Measurements from ENCODE around the gene KLF9.
A peak's percentile ranks its signal among the peaks of the same experiment; 100 is the strongest.

The KLF9 gene

DNA sequence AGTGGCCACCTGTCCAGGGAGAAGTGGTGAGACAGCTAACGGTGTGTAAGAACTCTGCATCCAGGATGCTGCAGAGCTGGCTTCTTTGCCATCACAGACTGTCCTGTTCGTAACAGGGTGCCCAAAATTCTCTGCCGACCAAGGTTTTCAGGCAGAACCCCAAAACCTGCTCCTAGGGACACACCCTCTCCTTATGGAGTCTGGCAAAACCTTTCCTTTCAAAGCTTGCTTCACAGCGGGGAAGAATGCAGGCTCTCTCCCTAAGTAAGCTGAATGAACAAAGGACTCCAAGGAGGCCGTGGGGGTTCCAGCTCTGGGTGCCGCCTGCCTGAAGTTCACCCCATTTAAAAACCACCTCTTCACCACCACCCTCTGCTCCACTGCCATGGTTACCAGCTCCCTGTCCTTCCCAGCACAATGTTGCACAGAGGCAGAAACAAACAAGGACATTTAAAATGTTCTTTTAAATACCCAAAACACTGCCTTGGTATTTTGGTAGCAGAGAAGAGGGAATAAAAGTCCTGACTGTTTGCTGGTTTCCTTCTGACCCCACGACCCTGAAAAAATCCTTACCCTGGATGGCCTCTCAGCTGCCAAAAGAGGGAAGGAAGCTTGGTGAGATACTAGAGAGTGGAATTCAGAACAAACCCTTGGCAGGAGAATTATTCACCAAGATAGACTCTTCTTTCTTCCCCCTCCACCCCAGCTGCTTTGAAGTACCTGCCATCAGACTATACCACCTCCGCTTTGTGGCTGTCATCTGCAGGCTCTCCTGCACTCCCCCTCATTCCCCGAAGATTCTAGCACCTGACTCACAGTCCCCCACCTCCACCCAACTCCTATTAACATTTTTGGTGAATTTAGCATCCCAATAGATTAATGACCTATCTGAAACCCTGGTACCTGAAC, 7.1 kb upstream of the KLF9 start:
- peaks cover 0 to 11% of the 10 kb centered on the region in 2 donors for H3K36me3 ChIP-seq (ENCODE audit: control insufficient read depth in 1 of 2, insufficient read depth in 2 of 2, low read length in 2 of 2)
- peaks cover 10 to 16% of the 10 kb centered on the region in 2 donors for H3K4me1 ChIP-seq (ENCODE audit: control insufficient read depth in 1 of 2, insufficient read depth in 2 of 2, low read length in 2 of 2)
- no peaks in the 10 kb centered on the region for H3K9me3 ChIP-seq (ENCODE audit: control insufficient read depth in 1 of 2, low read length in 2 of 2)
- H3K27ac ChIP-seq (ENCODE audit: low read length): peak overlapping the region; percentile 100
- H3K4me3 ChIP-seq (ENCODE audit: low read depth in 1 of 2, low read length in 2 of 2): peak overlapping the region; percentile 51 to 78
- H3K27me3 ChIP-seq (ENCODE audit: low read depth, low read length): no peaks in the 10 kb centered on the region

DNA sequence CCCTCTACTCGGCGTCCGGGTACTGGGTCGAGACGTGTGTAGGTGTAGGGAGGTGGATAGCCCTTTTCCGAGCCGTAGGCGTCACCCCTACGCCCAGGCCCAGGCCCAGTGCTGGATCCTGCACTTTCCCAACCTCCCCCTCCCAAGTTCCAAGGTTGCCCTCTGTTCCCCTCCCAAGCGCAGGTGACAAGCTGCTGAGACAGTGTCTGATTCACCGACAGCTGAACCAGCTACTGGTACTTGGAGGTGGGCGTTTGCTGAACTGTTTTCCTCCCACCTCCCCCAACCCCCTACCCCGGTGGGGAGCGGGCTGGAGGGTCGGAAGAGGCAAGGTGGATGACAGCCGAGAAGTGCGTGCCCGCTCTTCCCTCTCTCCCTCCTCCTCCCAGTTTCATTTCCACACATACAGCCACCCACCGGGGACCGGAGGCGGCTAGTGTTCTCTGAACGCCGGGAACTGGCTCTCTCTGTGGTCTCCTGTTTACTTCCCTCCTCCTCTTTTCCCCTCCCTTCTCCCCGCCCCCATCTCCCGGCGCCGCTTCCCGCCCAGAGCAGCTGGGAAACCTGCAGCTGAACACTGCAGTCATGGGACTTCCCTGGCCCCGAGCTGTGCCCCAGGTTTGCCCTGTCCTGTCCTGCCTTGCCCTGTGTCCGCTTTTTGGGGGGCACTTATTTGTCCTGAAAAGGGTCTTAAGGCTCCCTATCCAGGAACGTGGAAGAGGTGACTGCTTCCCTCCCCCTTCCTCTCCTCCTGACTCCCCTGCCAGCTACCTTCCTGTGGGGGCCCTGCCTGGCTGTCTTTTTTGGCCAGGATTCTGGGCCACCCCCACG, 6.2 kb upstream of the KLF9 start:
- H3K27ac ChIP-seq (ENCODE audit: low read length): peak overlapping the region; percentile 100
- H3K4me3 ChIP-seq (ENCODE audit: low read depth in 1 of 2, low read length in 2 of 2): peak overlapping the region; percentile 51 to 78
- peaks cover 0 to 11% of the 10 kb centered on the region in 2 donors for H3K36me3 ChIP-seq (ENCODE audit: control insufficient read depth in 1 of 2, insufficient read depth in 2 of 2, low read length in 2 of 2)
- H3K9me3 ChIP-seq (ENCODE audit: control insufficient read depth in 1 of 2, low read length in 2 of 2): no peaks in the 10 kb centered on the region
- peaks cover 16 to 17% of the 10 kb centered on the region in 2 donors for H3K4me1 ChIP-seq (ENCODE audit: control insufficient read depth in 1 of 2, insufficient read depth in 2 of 2, low read length in 2 of 2)
- H3K27me3 ChIP-seq (ENCODE audit: low read depth, low read length): no peaks in the 10 kb centered on the region

DNA sequence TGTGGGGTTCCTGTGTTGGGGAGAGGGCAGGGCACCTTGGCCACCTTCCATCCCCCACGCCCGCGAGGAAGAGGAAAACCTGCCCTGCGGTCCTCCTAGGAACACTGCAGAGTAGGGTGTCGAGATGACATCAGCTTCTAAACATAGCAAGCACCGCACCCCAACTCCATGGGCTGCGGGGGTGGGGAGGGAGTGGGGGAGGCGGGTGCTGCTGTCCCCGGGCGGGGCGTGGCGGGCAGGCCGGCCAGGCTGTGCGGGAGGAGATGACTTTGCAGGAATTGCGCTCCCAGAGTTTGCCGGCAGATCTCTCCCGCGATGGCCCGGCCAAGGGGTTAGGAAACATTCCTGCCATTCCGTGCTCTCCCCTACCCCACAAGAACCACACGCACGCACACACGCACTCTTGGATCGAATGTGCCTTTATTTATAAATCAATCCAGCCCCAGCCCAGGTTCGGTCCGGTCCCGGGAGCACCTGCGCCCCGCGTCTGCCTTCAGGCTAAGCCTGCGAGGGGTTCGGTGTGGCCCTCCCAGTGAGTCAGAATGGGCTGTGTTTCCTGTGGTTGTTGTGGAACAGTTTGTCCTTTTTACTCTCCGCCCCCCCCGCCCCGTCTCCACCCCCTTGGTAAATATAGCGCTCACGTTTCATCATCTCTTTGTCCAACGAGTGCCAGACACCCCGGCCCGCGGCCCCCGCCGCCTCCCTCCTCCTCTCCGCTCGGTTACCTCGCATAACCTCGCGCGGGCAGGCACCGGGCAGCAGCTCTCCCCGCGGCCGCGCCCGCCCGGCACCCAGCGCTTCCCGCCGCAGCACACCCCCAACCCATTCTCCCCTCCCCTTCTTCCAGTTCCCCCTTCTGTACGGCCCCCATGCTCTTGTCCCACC, 5.3 kb upstream of the KLF9 start:
- Histone ChIP-seq H3K9me3 (ENCODE audit: control insufficient read depth in 1 of 2, low read length in 2 of 2) (no peaks in the 10 kb centered on the region), H3K4me1 (ENCODE audit: control insufficient read depth in 1 of 2, insufficient read depth in 2 of 2, low read length in 2 of 2) (peaks cover 16 to 22% of the 10 kb centered on the region in 2 donors), H3K4me3 (ENCODE audit: low read depth in 1 of 2, low read length in 2 of 2) (peak overlapping the region; percentile 51 to 78), H3K27ac (ENCODE audit: low read length) (peak overlapping the region; percentile 100), H3K36me3 (ENCODE audit: control insufficient read depth in 1 of 2, insufficient read depth in 2 of 2, low read length in 2 of 2) (peaks cover 0 to 11% of the 10 kb centered on the region in 2 donors), H3K27me3 (ENCODE audit: low read depth, low read length) (no peaks in the 10 kb centered on the region)

DNA sequence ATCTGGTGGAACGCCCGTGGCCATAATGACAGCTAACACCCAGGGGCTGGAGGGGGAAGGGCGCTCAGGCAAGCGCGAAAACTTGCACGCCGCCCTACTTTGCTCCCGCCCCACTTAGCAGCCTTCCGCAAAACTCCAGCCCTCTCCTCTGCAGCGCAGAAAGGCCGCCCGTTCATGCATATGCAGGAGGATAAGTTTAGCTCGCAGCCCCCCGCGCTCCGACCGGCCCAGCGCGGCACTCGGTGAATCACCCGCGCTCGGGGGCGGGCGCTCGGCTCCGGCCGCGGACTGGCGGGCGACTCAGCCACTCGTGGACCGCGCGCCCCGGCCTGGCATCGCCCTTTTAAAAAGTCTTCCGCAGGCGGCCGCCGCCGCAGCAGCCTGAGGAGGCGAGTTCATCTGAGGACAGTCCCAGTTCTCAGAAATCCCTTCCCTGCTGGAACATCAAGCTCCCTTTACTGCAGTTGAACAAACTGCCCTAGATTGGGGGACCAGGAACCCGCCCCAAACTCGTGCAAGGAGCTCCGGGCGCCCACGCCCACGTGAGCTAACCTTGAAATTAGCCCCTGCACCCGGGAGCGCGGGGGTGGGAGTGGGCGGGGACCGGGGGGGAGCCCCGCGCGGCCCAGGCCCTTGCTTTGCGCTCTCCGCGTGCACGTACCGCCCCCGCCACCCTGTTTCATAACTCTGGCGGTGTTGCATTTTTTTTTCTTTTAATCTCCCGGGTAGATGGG, 4.5 kb upstream of the KLF9 start:
- Histone ChIP-seq H3K27ac (ENCODE audit: low read length) (peak overlapping the region; percentile 100), H3K27me3 (ENCODE audit: low read depth, low read length) (no peaks in the 10 kb centered on the region), H3K36me3 (ENCODE audit: control insufficient read depth in 1 of 2, insufficient read depth in 2 of 2, low read length in 2 of 2) (peaks cover 0 to 12% of the 10 kb centered on the region in 2 donors), H3K4me3 (ENCODE audit: low read depth in 1 of 2, low read length in 2 of 2) (peak overlapping the region; percentile 51 to 80), H3K9me3 (ENCODE audit: control insufficient read depth in 1 of 2, low read length in 2 of 2) (no peaks in the 10 kb centered on the region), H3K4me1 (ENCODE audit: control insufficient read depth in 1 of 2, insufficient read depth in 2 of 2, low read length in 2 of 2) (peaks cover 16 to 23% of the 10 kb centered on the region in 2 donors)

DNA sequence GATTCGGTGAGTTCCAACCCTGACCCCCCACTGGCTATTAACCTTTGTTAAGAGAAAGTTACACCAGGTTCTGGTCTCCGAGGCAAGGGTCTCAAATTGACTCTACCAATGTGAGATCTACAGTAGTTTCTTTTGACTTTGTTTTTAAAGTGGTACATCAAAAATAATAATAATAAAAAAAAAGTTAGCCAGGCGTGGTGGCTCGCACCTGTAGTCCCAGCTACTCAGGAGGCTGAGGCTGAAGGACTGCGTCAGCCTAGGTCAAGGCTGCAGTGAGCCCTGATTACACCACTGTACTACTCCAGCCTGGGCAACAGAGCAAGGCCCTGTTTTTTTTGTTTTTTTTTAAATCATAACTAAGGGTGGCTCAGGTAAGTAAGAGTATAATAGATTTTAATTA, 1.0 kb upstream of the KLF9 start:
- Histone ChIP-seq H3K27ac (ENCODE audit: low read length) (peak overlapping the region; percentile 97), H3K36me3 (ENCODE audit: control insufficient read depth in 1 of 2, insufficient read depth in 2 of 2, low read length in 2 of 2) (peaks cover 0 to 43% of the 10 kb centered on the region in 2 donors), H3K4me1 (ENCODE audit: control insufficient read depth in 1 of 2, insufficient read depth in 2 of 2, low read length in 2 of 2) (peaks cover 9 to 18% of the 10 kb centered on the region in 2 donors), H3K27me3 (ENCODE audit: low read depth, low read length) (no peaks in the 10 kb centered on the region), H3K9me3 (ENCODE audit: control insufficient read depth in 1 of 2, low read length in 2 of 2) (no peaks in the 10 kb centered on the region), H3K4me3 (ENCODE audit: low read depth in 1 of 2, low read length in 2 of 2) (peak overlapping the region in 1 of 2 donors; percentile 59)

DNA sequence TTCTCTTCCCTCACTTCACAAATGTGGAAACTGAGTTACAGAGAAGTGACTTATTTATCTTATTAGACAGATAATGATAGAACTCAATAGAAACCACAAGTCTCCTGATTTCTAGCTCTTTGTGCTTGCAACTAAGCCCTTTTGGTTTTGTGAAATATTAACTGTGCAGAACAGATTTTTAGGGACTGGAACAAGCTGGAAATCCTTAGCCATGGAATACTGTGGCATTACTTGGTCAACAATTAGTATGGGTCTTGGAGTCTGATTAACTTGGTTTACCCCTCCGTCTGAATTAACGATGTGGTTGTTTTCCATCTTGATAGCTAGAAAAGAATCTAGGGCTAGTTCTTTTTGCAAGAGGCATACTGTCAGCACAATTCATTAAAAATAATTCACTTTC, 584 bp upstream of the KLF9 start:
- H3K27ac ChIP-seq (ENCODE audit: low read length): peak overlapping the region; percentile 97
- peaks cover 0 to 44% of the 10 kb centered on the region in 2 donors for H3K36me3 ChIP-seq (ENCODE audit: control insufficient read depth in 1 of 2, insufficient read depth in 2 of 2, low read length in 2 of 2)
- peak overlapping the region; percentile 59 to 77 for H3K4me3 ChIP-seq (ENCODE audit: low read depth in 1 of 2, low read length in 2 of 2)
- H3K9me3 ChIP-seq (ENCODE audit: control insufficient read depth in 1 of 2, low read length in 2 of 2): no peaks in the 10 kb centered on the region
- H3K27me3 ChIP-seq (ENCODE audit: low read depth, low read length): no peaks in the 10 kb centered on the region
- H3K4me1 ChIP-seq (ENCODE audit: control insufficient read depth in 1 of 2, insufficient read depth in 2 of 2, low read length in 2 of 2): peaks cover 9 to 18% of the 10 kb centered on the region in 2 donors

DNA sequence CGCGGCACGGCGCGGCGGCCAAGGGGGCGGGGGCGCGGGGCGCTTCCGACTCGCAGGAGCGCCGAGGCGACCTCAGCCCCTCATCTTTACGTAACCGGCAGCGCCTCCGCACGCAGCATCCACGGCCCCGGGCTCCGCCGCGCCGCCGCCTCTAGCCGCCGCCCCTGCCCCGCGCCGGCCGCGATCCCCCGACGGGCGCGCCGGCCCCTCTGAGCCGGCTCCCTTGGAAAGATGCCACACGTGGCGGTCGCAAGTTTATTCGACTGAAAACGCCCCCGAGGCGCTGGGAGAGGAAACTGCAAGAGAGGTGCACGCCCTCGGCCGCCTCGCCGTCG, 1.0 kb downstream of the KLF9 start:
- Histone ChIP-seq H3K27ac (ENCODE audit: low read length) (peak overlapping the region; percentile 97), H3K36me3 (ENCODE audit: control insufficient read depth in 1 of 2, insufficient read depth in 2 of 2, low read length in 2 of 2) (peaks cover 0 to 43% of the 10 kb centered on the region in 2 donors), H3K27me3 (ENCODE audit: low read depth, low read length) (no peaks in the 10 kb centered on the region), H3K9me3 (ENCODE audit: control insufficient read depth in 1 of 2, low read length in 2 of 2) (no peaks in the 10 kb centered on the region), H3K4me1 (ENCODE audit: control insufficient read depth in 1 of 2, insufficient read depth in 2 of 2, low read length in 2 of 2) (peaks cover 7 to 19% of the 10 kb centered on the region in 2 donors), H3K4me3 (ENCODE audit: low read depth in 1 of 2, low read length in 2 of 2) (peak overlapping the region; percentile 77 to 84)

DNA sequence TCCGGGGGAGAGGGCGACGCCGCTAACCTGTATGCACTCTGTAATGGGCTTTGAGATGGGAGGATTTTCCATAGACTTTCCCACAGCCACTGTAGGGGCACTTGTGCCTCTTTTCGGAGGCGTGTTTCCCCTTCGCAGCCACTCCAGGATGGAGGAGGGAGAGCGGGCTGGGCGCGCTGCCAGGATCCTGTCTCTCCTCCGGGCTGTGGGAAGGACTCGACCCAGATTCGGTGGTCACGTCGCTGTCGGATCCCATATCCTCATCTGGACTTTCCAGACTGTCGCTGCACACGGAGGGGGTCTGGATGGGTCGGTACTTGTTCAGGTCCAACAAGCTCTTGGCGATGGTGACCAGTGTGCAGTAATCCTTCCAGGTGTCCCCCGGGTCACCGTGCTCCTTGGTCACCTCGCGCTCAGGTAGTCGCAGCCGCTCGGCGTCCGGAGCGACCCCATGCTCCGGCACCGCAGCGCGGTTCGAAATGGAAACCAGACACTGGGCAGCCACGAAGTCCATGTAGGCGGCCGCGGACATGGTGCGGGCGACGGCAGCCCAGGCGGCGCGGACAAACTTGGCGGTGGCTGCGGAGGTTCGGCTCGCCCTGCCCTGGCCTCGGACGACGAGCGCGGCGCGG, 1.5 kb downstream of the KLF9 start:
- H3K36me3 ChIP-seq (ENCODE audit: control insufficient read depth in 1 of 2, insufficient read depth in 2 of 2, low read length in 2 of 2): peaks cover 0 to 44% of the 10 kb centered on the region in 2 donors
- H3K4me1 ChIP-seq (ENCODE audit: control insufficient read depth in 1 of 2, insufficient read depth in 2 of 2, low read length in 2 of 2): peaks cover 7 to 20% of the 10 kb centered on the region in 2 donors
- H3K27me3 ChIP-seq (ENCODE audit: low read depth, low read length): no peaks in the 10 kb centered on the region
- H3K9me3 ChIP-seq (ENCODE audit: control insufficient read depth in 1 of 2, low read length in 2 of 2): no peaks in the 10 kb centered on the region
- peak overlapping the region; percentile 97 for H3K27ac ChIP-seq (ENCODE audit: low read length)
- H3K4me3 ChIP-seq (ENCODE audit: low read depth in 1 of 2, low read length in 2 of 2): peak overlapping the region; percentile 84 to 90

DNA sequence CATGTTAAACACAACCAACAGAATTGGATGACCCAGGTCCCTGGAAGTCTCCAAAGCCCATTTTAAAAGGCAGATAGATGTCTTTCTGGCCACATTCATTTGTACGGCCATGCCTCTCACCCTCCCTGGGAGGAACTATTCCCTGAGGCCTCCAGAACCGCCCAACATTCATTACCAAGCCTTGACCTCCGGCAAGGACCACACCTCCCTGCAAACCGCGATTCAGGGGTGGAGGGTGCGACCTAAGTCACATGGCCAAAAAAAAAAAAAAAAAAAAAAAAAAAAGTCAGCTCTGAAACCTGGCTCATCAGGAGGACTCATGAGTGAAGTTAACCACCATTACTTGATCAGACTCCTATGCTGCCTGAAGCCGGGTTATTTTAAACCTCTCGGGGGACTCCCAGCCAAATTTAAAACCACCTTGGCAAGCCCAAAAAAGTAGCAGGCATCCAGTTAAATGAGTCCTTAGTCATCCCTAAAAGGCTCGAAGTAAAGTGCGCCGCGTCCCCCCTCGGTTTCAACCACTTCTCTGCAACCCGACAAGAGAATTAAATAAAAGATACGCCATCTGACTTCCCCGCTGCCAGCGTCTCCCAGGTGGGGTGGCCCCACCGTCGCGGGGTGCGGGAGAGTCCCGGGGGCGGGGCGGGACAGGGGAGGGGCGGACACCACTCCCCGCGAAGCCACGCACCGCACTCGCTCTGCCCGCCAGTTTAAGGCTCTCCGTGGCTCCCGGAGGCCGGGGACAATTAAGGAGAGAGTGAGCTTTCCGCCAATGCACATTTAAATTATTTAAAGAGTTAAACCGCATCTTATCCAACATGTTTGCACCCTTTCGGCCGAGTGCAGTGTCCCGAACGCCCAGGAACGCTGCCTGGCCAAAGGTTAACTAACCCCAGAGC, 2.3 kb downstream of the KLF9 start:
- peaks cover 3 to 28% of the 10 kb centered on the region in 2 donors for H3K4me1 ChIP-seq (ENCODE audit: control insufficient read depth in 1 of 2, insufficient read depth in 2 of 2, low read length in 2 of 2)
- H3K27ac ChIP-seq (ENCODE audit: low read length): peak overlapping the region; percentile 97
- no peaks in the 10 kb centered on the region for H3K9me3 ChIP-seq (ENCODE audit: control insufficient read depth in 1 of 2, low read length in 2 of 2)
- peak overlapping the region; percentile 84 to 90 for H3K4me3 ChIP-seq (ENCODE audit: low read depth in 1 of 2, low read length in 2 of 2)
- H3K27me3 ChIP-seq (ENCODE audit: low read depth, low read length): no peaks in the 10 kb centered on the region
- H3K36me3 ChIP-seq (ENCODE audit: control insufficient read depth in 1 of 2, insufficient read depth in 2 of 2, low read length in 2 of 2): peaks cover 0 to 50% of the 10 kb centered on the region in 2 donors

Measured in muscle layer of duodenum (tissue), 2 donors.